Dendritic cell treated with granulocyte-macrophage colony-stimulating factor and Interleukin-4, amounts not matched to agents 40 ng/mL and 50 ng/mL, for 4 days (primary cell): ENCODE results near the gene ARHGAP26.
A peak's percentile ranks its signal among the peaks of the same experiment; 100 is the strongest.

Experiments used
- H3K27ac Mint-ChIP-seq: one replicate; pipeline ENCODE4 v1.8.0; 2022; ENCODE audit warnings: mild to moderate bottlenecking, mixed read lengths
- H3K27me3 Mint-ChIP-seq: one replicate; pipeline ENCODE4 v1.8.0; 2022; ENCODE audit warnings: mild to moderate bottlenecking, mixed read lengths
- H3K36me3 Mint-ChIP-seq: one replicate; pipeline ENCODE4 v1.8.0; 2022; ENCODE audit warnings: low read depth, mixed read lengths
- H3K4me1 Mint-ChIP-seq: one replicate; pipeline ENCODE4 v1.8.0; 2022; ENCODE audit warnings: low read depth, mixed read lengths
- H3K4me3 Mint-ChIP-seq: one replicate; pipeline ENCODE4 v1.8.0; 2022; ENCODE audit warnings: mild to moderate bottlenecking, moderate library complexity, mixed read lengths
- H3K9me3 Mint-ChIP-seq: one replicate; pipeline ENCODE4 v1.8.0; 2022; ENCODE audit warnings: mixed read lengths
- intact Hi-C: fragments of 100-400 bp; cut with micrococcal nuclease; formaldehyde crosslinking; loops from one replicate; pipeline ENCODE4 v1.15.0; 2022

Gene ARHGAP26

DNA sequence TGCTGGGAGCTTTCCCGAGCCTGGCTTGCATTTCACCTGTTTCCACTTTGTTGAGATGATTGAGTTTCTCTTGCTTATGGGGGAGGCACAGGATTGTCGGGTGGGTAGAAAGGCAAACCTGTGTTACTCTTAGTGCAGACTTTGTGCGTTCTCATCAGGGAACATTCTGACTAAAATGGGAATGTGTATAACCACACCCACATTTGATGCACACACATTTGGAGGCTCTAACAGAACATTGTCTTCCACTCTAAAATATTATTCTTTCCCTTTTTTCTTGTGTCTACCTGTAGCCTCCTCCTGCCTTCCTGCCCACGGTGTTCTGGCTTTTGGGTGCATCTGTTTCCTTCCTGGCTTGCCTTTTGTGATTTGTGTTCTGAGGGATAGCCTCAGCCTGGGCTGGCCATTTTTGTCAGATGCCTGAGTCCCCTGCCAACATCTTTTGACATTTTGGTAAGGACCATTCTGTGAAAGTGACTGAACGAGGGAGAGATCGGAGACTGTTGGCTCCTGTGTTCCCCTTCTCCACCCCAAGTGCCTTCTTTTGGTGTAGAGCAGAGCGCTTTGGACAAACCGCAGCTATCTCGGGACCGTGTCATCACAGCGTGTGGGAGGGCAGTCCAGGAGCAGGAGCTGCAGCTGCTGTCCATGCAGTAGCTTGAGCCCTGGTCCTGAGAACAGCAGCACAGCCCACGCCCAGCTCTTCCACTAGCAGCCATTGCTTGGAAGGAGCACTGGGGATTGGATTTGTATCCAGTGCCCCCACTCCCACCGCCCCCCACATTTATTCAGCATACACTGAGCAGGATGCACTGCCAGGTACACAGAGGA lies 101.4 kb downstream of the ARHGAP26 start:
- peaks cover 65% of the 10 kb centered on the region for H3K4me1 Mint-ChIP-seq
- no peaks in the 10 kb centered on the region for H3K9me3 Mint-ChIP-seq
- H3K36me3 Mint-ChIP-seq, result peaks cover 44% of the 10 kb centered on the region
- intact Hi-C loops, result no loop called here
- H3K4me3 Mint-ChIP-seq, result no peak overlapping the region
- peak overlapping the region; percentile 4 for H3K27ac Mint-ChIP-seq
- no peaks in the 10 kb centered on the region for H3K27me3 Mint-ChIP-seq

DNA sequence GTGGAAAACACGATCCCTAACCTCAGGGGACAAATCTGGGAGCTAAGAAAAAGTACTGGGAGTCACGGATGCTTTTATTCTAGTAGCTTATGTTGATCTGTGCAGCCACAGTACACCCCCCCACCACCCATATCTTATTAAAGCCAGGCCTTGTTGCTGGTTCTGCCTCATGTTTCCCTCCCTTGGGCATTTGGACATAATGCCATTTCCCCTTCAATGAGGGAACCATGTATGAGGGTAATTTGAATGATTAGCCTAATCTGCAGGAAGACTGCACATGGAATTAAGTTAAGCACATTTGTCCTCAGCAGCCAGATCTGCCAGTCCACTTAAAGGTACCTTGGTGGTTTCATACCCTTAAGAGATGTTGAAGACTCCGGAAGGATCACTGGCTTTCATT lies 102.0 kb downstream of the ARHGAP26 start:
- Mint-ChIP-seq H3K4me1 (peaks cover 65% of the 10 kb centered on the region), H3K27me3 (no peaks in the 10 kb centered on the region), H3K36me3 (peaks cover 47% of the 10 kb centered on the region), H3K27ac (peak overlapping the region; percentile 4), H3K9me3 (no peaks in the 10 kb centered on the region), H3K4me3 (no peak overlapping the region)
- intact Hi-C loops, result no loop called here

DNA sequence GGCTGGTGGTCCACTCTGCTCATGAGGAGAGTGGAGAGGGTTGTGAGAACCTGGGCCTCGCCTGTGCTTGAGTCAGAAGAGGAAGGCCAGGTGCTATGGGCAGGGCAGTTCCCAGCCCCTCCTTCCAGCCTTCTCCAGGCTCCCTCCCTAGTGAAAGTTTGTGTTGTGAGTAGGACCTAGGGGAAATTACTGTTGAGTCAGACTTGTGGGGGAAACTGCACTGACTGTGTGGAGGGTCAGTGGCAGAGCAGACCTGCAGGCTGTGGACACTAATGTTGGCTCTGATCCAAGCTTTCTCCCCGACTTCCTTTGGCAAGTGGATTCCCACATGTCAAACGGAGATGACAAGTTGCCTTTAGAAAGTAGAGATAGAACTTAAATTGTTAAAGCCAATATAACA lies 102.6 kb downstream of the ARHGAP26 start:
- H3K36me3 Mint-ChIP-seq, result peaks cover 49% of the 10 kb centered on the region
- intact Hi-C loops, result no loop called here
- H3K27me3 Mint-ChIP-seq, result no peaks in the 10 kb centered on the region
- H3K27ac Mint-ChIP-seq, result peak overlapping the region; percentile 39
- no peak overlapping the region for H3K4me3 Mint-ChIP-seq
- H3K9me3 Mint-ChIP-seq, result no peaks in the 10 kb centered on the region
- H3K4me1 Mint-ChIP-seq, result peaks cover 62% of the 10 kb centered on the region

DNA sequence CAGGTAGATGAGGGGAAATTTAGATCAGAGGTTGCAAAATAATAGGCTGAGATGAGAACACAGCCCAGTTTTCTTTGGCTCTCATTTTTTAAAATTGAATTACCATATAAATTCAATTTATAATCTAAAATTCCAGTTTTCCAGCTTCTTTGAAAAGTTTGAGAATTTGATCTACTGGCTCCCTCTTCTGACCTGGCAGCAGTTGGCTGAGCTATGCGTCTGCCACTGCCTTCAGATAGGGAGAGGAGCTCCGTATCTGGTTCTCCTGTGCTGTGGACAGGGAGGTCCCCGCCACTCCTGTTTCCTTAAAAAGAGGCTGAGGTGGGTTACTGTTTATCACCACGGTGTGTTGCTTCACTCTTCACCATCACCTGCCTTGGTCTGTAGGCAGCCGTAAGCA lies 103.7 kb downstream of the ARHGAP26 start:
- Mint-ChIP-seq H3K4me1 (peaks cover 61% of the 10 kb centered on the region), H3K27me3 (no peaks in the 10 kb centered on the region), H3K4me3 (no peak overlapping the region), H3K36me3 (peaks cover 55% of the 10 kb centered on the region), H3K27ac (no peak overlapping the region), H3K9me3 (no peaks in the 10 kb centered on the region)
- intact Hi-C loops, result no loop called here

DNA sequence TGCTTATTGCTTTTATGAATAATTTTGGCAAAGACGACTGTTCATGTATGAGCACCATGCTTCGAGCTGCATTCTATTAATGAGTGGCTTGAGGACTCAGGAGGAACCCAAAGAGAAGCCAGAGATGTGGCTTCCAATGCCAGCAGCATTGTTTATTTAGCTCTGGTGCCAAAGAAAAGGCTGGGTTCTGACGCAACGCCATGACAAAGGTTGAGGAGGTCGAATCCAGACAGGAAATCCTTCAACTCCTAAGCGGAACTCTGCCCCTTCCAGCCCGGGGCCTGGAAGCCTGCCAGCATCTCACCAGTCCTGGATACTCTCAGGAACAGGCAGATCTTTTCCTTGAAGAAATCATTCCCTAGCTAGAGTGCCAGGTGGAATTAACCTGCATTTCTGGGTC lies 104.4 kb downstream of the ARHGAP26 start:
- peaks cover 55% of the 10 kb centered on the region for H3K36me3 Mint-ChIP-seq
- no peaks in the 10 kb centered on the region for H3K9me3 Mint-ChIP-seq
- intact Hi-C loops, result no loop called here
- no peaks in the 10 kb centered on the region for H3K27me3 Mint-ChIP-seq
- H3K4me3 Mint-ChIP-seq, result no peak overlapping the region
- peaks cover 65% of the 10 kb centered on the region for H3K4me1 Mint-ChIP-seq
- no peak overlapping the region for H3K27ac Mint-ChIP-seq

DNA sequence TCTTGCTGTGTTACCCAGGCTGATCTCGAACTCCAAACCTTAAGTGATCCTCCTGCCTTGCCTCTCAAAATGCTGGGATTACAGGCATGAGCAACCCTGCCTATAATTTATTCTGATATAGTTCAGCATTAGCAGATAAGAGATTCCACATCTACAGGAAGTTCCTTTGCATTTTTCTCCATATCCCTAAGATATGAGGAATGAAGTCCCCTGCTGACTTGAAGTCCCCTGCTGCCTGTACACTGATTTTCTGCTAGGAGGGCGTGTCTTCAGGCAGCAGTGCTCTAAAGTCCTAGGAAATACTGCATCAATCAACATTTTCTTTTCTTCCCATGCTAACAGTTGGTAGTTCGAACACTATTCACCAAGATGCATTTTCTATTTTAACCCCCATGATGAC lies 105.8 kb downstream of the ARHGAP26 start:
- Mint-ChIP-seq H3K4me1 (peaks cover 60% of the 10 kb centered on the region), H3K9me3 (no peaks in the 10 kb centered on the region), H3K27ac (no peak overlapping the region), H3K27me3 (no peaks in the 10 kb centered on the region), H3K4me3 (no peak overlapping the region), H3K36me3 (peaks cover 59% of the 10 kb centered on the region)
- intact Hi-C loops, result no loop called here

DNA sequence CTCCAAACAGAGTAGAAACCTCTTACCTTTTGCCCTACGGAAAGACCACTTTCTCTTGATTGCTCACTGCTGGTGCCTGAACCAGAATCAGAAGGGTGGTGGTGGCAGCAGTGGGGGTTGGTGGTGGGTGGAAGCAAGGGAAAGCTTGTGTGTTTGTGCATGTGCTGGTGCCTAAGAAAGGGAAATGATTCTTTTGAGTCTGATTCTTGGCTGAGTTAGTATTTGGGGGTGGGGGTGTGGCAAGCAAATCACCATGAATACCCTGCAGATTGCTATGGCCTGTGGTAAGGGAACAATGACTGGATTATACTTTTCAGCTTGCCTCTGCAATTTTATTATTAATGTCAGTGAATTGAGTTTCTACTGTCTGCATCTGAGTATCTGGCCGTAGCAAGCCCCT lies 106.6 kb downstream of the ARHGAP26 start:
- Mint-ChIP-seq H3K36me3 (peaks cover 54% of the 10 kb centered on the region), H3K9me3 (no peaks in the 10 kb centered on the region), H3K27me3 (no peaks in the 10 kb centered on the region), H3K27ac (peak overlapping the region; percentile 37), H3K4me1 (peaks cover 60% of the 10 kb centered on the region), H3K4me3 (no peak overlapping the region)
- intact Hi-C loops, result no loop called here

DNA sequence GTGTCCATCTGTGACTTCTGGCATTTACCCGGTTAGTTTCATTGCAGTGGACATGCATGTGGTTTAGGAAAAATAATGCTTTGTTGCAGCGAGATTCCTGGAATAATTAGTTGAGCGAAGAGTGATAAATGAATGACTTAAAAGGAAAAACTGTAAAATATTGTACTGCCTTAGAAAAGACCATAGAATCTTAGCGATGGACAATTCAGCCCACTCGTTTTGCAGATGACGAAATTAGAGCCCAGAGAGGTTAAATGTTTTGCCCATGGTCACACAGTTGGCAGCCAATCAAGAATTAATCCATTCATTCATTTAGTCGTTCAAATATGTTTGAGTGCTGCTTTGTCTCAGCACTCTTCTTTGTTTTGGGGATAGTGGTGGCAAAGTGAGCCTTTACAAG lies 107.9 kb downstream of the ARHGAP26 start:
- Mint-ChIP-seq H3K4me3 (no peak overlapping the region), H3K27ac (peak overlapping the region; percentile 12), H3K9me3 (no peaks in the 10 kb centered on the region), H3K27me3 (no peaks in the 10 kb centered on the region), H3K36me3 (peaks cover 65% of the 10 kb centered on the region), H3K4me1 (peaks cover 54% of the 10 kb centered on the region)
- intact Hi-C loops, result no loop called here

DNA sequence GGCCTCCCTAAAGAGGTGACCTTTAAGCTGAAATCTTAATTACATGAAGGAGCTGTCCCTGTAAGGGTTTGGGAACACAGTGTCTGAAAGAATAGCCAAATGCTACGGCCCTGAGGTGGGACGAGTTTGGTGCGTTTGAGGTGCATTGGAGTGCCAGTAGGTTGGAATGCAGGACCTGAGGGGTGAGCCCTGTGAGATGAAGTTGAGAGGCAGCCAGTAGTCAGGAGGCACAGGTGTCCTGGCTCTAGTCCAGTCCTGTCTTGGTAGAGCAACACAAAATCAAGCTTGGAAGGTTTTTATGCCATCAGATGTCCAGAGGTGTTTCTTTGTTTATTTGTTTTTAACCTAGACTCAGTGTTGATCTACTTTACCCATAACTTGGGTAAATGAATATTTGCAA lies 108.5 kb downstream of the ARHGAP26 start:
- intact Hi-C loops, result no loop called here
- H3K27me3 Mint-ChIP-seq, result no peaks in the 10 kb centered on the region
- no peak overlapping the region for H3K4me3 Mint-ChIP-seq
- no peaks in the 10 kb centered on the region for H3K9me3 Mint-ChIP-seq
- peaks cover 66% of the 10 kb centered on the region for H3K36me3 Mint-ChIP-seq
- peaks cover 54% of the 10 kb centered on the region for H3K4me1 Mint-ChIP-seq
- peak overlapping the region; percentile 12 for H3K27ac Mint-ChIP-seq

DNA sequence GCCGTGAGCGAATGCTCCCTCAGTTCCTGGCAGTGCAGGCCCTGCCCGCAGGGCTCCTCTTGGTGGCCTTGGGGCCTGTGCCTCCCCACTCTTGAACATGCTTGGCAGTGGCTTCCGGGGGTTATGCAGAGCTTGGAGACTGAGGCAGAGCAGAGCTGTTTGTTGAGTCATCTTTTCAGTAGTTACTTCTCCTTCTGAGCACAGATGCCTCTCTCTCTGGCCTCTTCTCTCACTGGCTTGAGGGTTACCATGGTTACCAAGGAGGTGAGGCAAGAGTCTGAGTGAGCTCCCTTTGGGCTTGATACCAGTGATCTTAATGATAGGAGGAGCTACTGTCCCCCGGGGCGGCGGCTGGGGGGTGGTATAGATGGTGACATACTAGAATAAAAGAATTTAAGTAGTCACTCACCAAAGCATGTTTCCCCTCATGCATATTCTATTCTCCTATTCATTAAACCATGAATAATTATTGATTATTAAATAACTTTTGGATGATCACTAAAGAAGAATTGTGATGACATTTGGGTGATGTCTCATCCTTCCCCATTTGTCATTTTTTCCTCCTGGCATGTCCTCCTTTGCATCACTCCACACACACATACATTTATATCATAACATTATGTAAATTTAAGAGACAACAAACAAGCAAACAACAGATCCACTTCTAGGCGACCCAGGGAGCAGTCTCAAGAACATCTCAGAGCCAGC lies 111.1 kb downstream of the ARHGAP26 start:
- H3K4me3 Mint-ChIP-seq, result no peak overlapping the region
- H3K4me1 Mint-ChIP-seq, result peaks cover 46% of the 10 kb centered on the region
- H3K27me3 Mint-ChIP-seq, result no peaks in the 10 kb centered on the region

DNA sequence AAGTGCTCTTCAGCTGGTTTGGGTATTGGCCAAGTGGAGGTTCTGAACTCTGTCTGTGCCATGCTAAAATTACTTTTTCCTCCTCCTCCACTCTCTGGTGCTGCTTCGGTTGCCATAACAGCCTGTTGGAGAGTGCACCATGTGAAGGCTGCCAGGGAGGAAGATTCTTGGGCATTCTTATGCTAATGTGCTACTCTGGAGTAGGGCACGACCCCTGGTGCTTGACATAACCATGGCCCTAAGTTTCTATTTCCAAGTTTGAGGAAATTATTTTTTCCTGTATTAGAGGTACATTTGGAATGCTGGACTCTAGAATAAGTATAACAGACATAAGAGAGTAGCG lies 111.6 kb downstream of the ARHGAP26 start:
- Mint-ChIP-seq H3K4me1 (peaks cover 44% of the 10 kb centered on the region), H3K27ac (peak overlapping the region; percentile 76), H3K4me3 (no peak overlapping the region), H3K9me3 (no peaks in the 10 kb centered on the region), H3K36me3 (peaks cover 71% of the 10 kb centered on the region), H3K27me3 (no peaks in the 10 kb centered on the region)
- intact Hi-C loops, result no loop called here

More for the DNA sequence above, 111.1 kb downstream of the ARHGAP26 start:
- H3K36me3 Mint-ChIP-seq, result peaks cover 66% of the 10 kb centered on the region
- intact Hi-C loops, result no loop called here
- H3K9me3 Mint-ChIP-seq, result no peaks in the 10 kb centered on the region
- peak overlapping the region; percentile 76 for H3K27ac Mint-ChIP-seq

DNA sequence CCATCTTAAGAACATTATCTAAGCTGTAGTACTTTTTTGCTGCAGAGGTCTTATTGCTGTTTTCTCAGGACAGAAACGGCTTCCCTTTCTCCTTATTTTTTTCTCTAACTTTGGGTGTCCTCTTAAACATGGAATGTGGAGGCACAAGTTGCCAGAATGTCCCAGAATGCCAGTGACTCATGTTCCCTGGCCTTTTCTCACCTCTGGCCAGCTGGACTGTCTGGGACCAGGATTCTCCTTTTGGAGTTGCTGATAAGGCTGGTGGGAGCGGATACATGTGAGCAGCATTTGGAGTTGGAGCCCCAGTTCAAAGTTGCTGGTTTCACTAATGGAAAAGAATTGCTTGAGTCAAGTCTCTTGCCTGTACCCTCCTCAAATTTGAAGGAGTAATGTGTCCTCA lies 112.8 kb downstream of the ARHGAP26 start:
- intact Hi-C loops, result no loop called here
- H3K9me3 Mint-ChIP-seq, result no peaks in the 10 kb centered on the region
- H3K27me3 Mint-ChIP-seq, result no peaks in the 10 kb centered on the region
- no peak overlapping the region for H3K4me3 Mint-ChIP-seq
- peaks cover 36% of the 10 kb centered on the region for H3K4me1 Mint-ChIP-seq
- H3K36me3 Mint-ChIP-seq, result peaks cover 69% of the 10 kb centered on the region
- no peak overlapping the region for H3K27ac Mint-ChIP-seq

DNA sequence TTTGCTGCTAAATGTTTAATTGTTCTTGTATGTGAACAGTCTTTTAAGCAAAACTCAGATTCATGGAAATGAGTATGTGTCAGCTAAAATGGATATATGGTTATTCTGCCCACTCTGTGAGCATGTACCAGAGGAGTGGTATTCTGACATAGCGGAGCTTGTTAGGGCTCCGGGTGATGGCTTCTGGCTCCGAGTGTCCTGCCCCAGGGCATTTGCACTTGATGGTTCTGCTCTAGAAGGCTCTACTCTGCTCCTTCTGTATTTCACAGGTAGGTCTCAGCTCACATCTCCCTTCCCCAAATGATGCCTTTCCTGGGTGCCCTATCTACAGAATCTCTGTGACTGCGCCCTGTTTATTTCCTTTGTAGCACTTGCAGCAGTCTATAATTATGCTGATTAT lies 113.3 kb downstream of the ARHGAP26 start:
- Mint-ChIP-seq H3K27me3 (no peaks in the 10 kb centered on the region), H3K36me3 (peaks cover 65% of the 10 kb centered on the region), H3K9me3 (no peaks in the 10 kb centered on the region), H3K4me1 (peaks cover 31% of the 10 kb centered on the region), H3K27ac (no peak overlapping the region), H3K4me3 (no peak overlapping the region)
- intact Hi-C loops, result no loop called here

DNA sequence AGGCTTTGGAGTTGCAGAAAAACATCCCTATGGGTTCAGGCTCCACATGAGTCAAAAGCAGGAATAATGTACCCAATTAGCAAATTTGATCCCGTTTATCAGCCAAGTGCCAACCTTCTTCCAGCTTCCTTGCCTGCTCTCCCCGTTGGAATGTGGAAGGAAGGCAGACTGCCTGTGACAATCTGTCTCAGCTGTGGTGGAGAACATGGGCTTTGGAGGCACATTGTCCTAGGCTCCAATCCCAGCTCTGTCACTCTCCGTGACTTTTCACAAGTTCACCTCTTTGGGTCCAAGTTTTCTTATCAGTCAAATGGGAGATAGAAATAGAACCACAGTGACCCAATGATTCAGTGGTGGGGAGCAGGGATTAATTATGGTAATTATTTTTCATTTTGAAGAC lies 113.9 kb downstream of the ARHGAP26 start:
- Mint-ChIP-seq H3K9me3 (no peaks in the 10 kb centered on the region), H3K36me3 (peaks cover 68% of the 10 kb centered on the region), H3K4me1 (peaks cover 26% of the 10 kb centered on the region), H3K27ac (no peak overlapping the region), H3K4me3 (no peak overlapping the region), H3K27me3 (no peaks in the 10 kb centered on the region)
- intact Hi-C loops, result no loop called here
